Activated CD4-positive, alpha-beta memory T cell treated with anti-CD3 and anti-CD28 coated beads for 36 hours (primary cell): ENCODE results near the gene CCDC150. TPM values are rescaled to one million over a fixed set of nuclear protein-coding genes. Genes with fewer than 3 reads are reported as not detected.
A peak's percentile ranks its signal among the peaks of the same experiment; 100 is the strongest.

Source experiments
- CTCF ChIA-PET: fragments of 350-600 bp; sonication (Branson Sonifier 250); formaldehyde crosslinking; loops from one replicate; lab custom pipeline; 2021; ENCODE audit warnings: antibody characterized with exemption, inconsistent platforms; lab: Charles Lee
- POLR2A ChIA-PET: fragments of 350-600 bp; sonication (Branson Sonifier 250); formaldehyde crosslinking; loops from one replicate; lab custom pipeline; 2021; ENCODE audit warnings: antibody characterized with exemption; lab: Charles Lee
- DNase-seq: peaks from one replicate; pipeline ENCODE4 v3.0.0-alpha.2; 2020
- H3K27ac Mint-ChIP-seq: one replicate; pipeline ENCODE4 v1.8.0; 2021; ENCODE audit warnings: mixed read lengths
- H3K27me3 Mint-ChIP-seq: one replicate; pipeline ENCODE4 v1.8.0; 2021; ENCODE audit warnings: mixed read lengths
- H3K36me3 Mint-ChIP-seq: one replicate; pipeline ENCODE4 v1.8.0; 2021; ENCODE audit warnings: mixed read lengths
- H3K4me1 Mint-ChIP-seq: one replicate; pipeline ENCODE4 v1.8.0; 2021; ENCODE audit warnings: low read depth, mixed read lengths
- H3K4me3 Mint-ChIP-seq: one replicate; pipeline ENCODE4 v1.8.0; 2021; ENCODE audit warnings: mild to moderate bottlenecking, mixed read lengths
- H3K9me3 Mint-ChIP-seq: one replicate; pipeline ENCODE4 v1.8.0; 2021; ENCODE audit warnings: mixed read lengths
- intact Hi-C: fragments of 100-400 bp; cut with micrococcal nuclease; formaldehyde crosslinking; loops from one replicate; pipeline ENCODE4 v1.15.1; 2023
- total RNA-seq, 2 experiments: library from RNA; stranded (reverse); gene quantifications; one replicate each; pipeline ENCODE4 v1.2.3, GENCODE V29; 2021

Gene CCDC150
- total RNA-seq, 2 experiments from 2014 or later: 13.2 to 13.9 TPM

- ChIA-PET CTCF (interaction anchor here (1.0 to 1.4 kb wide), 2 partner anchors 11 to 570 kb away, joined by 3 read pairs; partner anchors contain the start of gene DNAH7), POLR2A (no interaction called here)
- Mint-ChIP-seq H3K4me1 (peaks cover 15% of the 10 kb centered on the region), H3K9me3 (no peaks in the 10 kb centered on the region), H3K27ac (peak overlapping the region; percentile 26), H3K36me3 (no peaks in the 10 kb centered on the region), H3K27me3 (no peaks in the 10 kb centered on the region), H3K4me3 (peak overlapping the region; percentile 74)
- intact Hi-C loops: loop anchor here (1.0 to 5.0 kb wide), 7 partner anchors 46 to 1069 kb away; partner anchors contain the start of genes COQ10B, DNAH7, GTF3C3 and HECW2
- DNase-seq: no peak
These were observed 750 bp upstream of the CCDC150 start for GRCh38 chr2:196638765-196639164.

GRCh38 chr2:196640031-196640548, 575 bp downstream of the CCDC150 start:
- H3K4me3 Mint-ChIP-seq: peak overlapping the region; percentile 90
- no peak overlapping the region for H3K27ac Mint-ChIP-seq
- H3K9me3 Mint-ChIP-seq: no peaks in the 10 kb centered on the region
- intact Hi-C loops: no loop called here
- DNase-seq: no peak
- H3K27me3 Mint-ChIP-seq: no peaks in the 10 kb centered on the region
- no peaks in the 10 kb centered on the region for H3K36me3 Mint-ChIP-seq
- POLR2A ChIA-PET: no interaction called here
- CTCF ChIA-PET: no interaction called here
- H3K4me1 Mint-ChIP-seq: peaks cover 15% of the 10 kb centered on the region

- H3K4me1 Mint-ChIP-seq: no peaks in the 10 kb centered on the region
- ChIA-PET CTCF (no interaction called here), POLR2A (no interaction called here)
- DNase-seq: no peak
- peaks cover 52% of the 10 kb centered on the region for H3K9me3 Mint-ChIP-seq
- no peaks in the 10 kb centered on the region for H3K27me3 Mint-ChIP-seq
- H3K27ac Mint-ChIP-seq: no peak overlapping the region
- intact Hi-C loops: no loop called here
- H3K4me3 Mint-ChIP-seq: no peak overlapping the region
- peaks cover 40% of the 10 kb centered on the region for H3K36me3 Mint-ChIP-seq
These were observed 9.7 kb downstream of the CCDC150 start for GRCh38 chr2:196649202-196649601.

- H3K27ac Mint-ChIP-seq: no peak overlapping the region
- no peak for DNase-seq
- POLR2A ChIA-PET: no interaction called here
- H3K27me3 Mint-ChIP-seq: no peaks in the 10 kb centered on the region
- CTCF ChIA-PET: no interaction called here
- intact Hi-C loops: no loop called here
- H3K4me3 Mint-ChIP-seq: no peak overlapping the region
- H3K9me3 Mint-ChIP-seq: peaks cover 55% of the 10 kb centered on the region
- no peaks in the 10 kb centered on the region for H3K4me1 Mint-ChIP-seq
- peaks cover 45% of the 10 kb centered on the region for H3K36me3 Mint-ChIP-seq
These were observed 12.0 kb downstream of the CCDC150 start for GRCh38 chr2:196651387-196652094.

- ChIA-PET CTCF (no interaction called here), POLR2A (no interaction called here)
- intact Hi-C loops: no loop called here
- Mint-ChIP-seq H3K4me1 (no peaks in the 10 kb centered on the region), H3K27ac (no peak overlapping the region), H3K36me3 (peaks cover 45% of the 10 kb centered on the region), H3K27me3 (no peaks in the 10 kb centered on the region), H3K9me3 (peaks cover 55% of the 10 kb centered on the region), H3K4me3 (no peak overlapping the region)
- DNase-seq: no peak
These were observed 13.4 kb downstream of the CCDC150 start for GRCh38 chr2:196652869-196653268.

- POLR2A ChIA-PET: no interaction called here
- CTCF ChIA-PET: no interaction called here
- no peak overlapping the region for H3K27ac Mint-ChIP-seq
- H3K36me3 Mint-ChIP-seq: peaks cover 43% of the 10 kb centered on the region
- no peaks in the 10 kb centered on the region for H3K4me1 Mint-ChIP-seq
- H3K9me3 Mint-ChIP-seq: peaks cover 51% of the 10 kb centered on the region
- intact Hi-C loops: no loop called here
- H3K27me3 Mint-ChIP-seq: no peaks in the 10 kb centered on the region
- no peak overlapping the region for H3K4me3 Mint-ChIP-seq
- DNase-seq: no peak
These were observed 14.3 kb downstream of the CCDC150 start for GRCh38 chr2:196653843-196654242.

- POLR2A ChIA-PET: no interaction called here
- H3K27me3 Mint-ChIP-seq: no peaks in the 10 kb centered on the region
These were observed 16.2 kb downstream of the CCDC150 start for GRCh38 chr2:196655761-196656160.

GRCh38 chr2:196657333-196657732, 17.8 kb downstream of the CCDC150 start:
- peaks cover 19% of the 10 kb centered on the region for H3K36me3 Mint-ChIP-seq
- no peak overlapping the region for H3K27ac Mint-ChIP-seq
- H3K9me3 Mint-ChIP-seq: peaks cover 19% of the 10 kb centered on the region
- H3K4me1 Mint-ChIP-seq: no peaks in the 10 kb centered on the region
- ChIA-PET POLR2A (no interaction called here), CTCF (no interaction called here)
- no peak for DNase-seq
- H3K4me3 Mint-ChIP-seq: no peak overlapping the region
- intact Hi-C loops: no loop called here
- H3K27me3 Mint-ChIP-seq: no peaks in the 10 kb centered on the region

More at GRCh38 chr2:196655761-196656160, 16.2 kb downstream of the CCDC150 start:
- H3K36me3 Mint-ChIP-seq: peaks cover 34% of the 10 kb centered on the region
- no peak overlapping the region for H3K27ac Mint-ChIP-seq
- CTCF ChIA-PET: no interaction called here
- intact Hi-C loops: no loop called here
- H3K4me1 Mint-ChIP-seq: no peaks in the 10 kb centered on the region
- DNase-seq: no peak
- H3K4me3 Mint-ChIP-seq: no peak overlapping the region
- H3K9me3 Mint-ChIP-seq: peaks cover 33% of the 10 kb centered on the region

GRCh38 chr2:196659844-196660243, 20.3 kb downstream of the CCDC150 start:
- Mint-ChIP-seq H3K27me3 (no peaks in the 10 kb centered on the region), H3K4me3 (no peak overlapping the region), H3K4me1 (no peaks in the 10 kb centered on the region), H3K36me3 (no peaks in the 10 kb centered on the region), H3K27ac (no peak overlapping the region), H3K9me3 (no peaks in the 10 kb centered on the region)
- no peak for DNase-seq
- ChIA-PET POLR2A (no interaction called here), CTCF (no interaction called here)
- intact Hi-C loops: no loop called here

- no peaks in the 10 kb centered on the region for H3K9me3 Mint-ChIP-seq
- H3K4me1 Mint-ChIP-seq: no peaks in the 10 kb centered on the region
- no peak for DNase-seq
- no peak overlapping the region for H3K27ac Mint-ChIP-seq
- no peaks in the 10 kb centered on the region for H3K36me3 Mint-ChIP-seq
- intact Hi-C loops: no loop called here
- ChIA-PET CTCF (no interaction called here), POLR2A (no interaction called here)
- no peaks in the 10 kb centered on the region for H3K27me3 Mint-ChIP-seq
- no peak overlapping the region for H3K4me3 Mint-ChIP-seq
These were observed 20.7 kb downstream of the CCDC150 start for GRCh38 chr2:196660244-196660643.

GRCh38 chr2:196670342-196670741, 30.8 kb downstream of the CCDC150 start:
- intact Hi-C loops: no loop called here
- no peak for DNase-seq
- H3K9me3 Mint-ChIP-seq: no peaks in the 10 kb centered on the region
- H3K27ac Mint-ChIP-seq: no peak overlapping the region
- ChIA-PET POLR2A (no interaction called here), CTCF (no interaction called here)
- H3K27me3 Mint-ChIP-seq: no peaks in the 10 kb centered on the region
- peaks cover 2% of the 10 kb centered on the region for H3K36me3 Mint-ChIP-seq
- no peak overlapping the region for H3K4me3 Mint-ChIP-seq
- H3K4me1 Mint-ChIP-seq: no peaks in the 10 kb centered on the region

- POLR2A ChIA-PET: no interaction called here
- CTCF ChIA-PET: interaction anchor here (1.1 kb wide), 1 partner anchor 75 kb away, joined by 4 read pairs; no protein-coding TSS in a partner anchor
These were observed 36.4 kb downstream of the CCDC150 start for GRCh38 chr2:196675963-196676362.

GRCh38 chr2:196677404-196677803, 37.9 kb downstream of the CCDC150 start:
- H3K27me3 Mint-ChIP-seq: no peaks in the 10 kb centered on the region
- intact Hi-C loops: no loop called here
- no peak overlapping the region for H3K4me3 Mint-ChIP-seq
- DNase-seq: no peak
- H3K4me1 Mint-ChIP-seq: no peaks in the 10 kb centered on the region
- ChIA-PET POLR2A (no interaction called here), CTCF (no interaction called here)
- peaks cover 5% of the 10 kb centered on the region for H3K36me3 Mint-ChIP-seq
- H3K27ac Mint-ChIP-seq: no peak overlapping the region
- H3K9me3 Mint-ChIP-seq: no peaks in the 10 kb centered on the region

More at GRCh38 chr2:196675963-196676362, 36.4 kb downstream of the CCDC150 start:
- no peaks in the 10 kb centered on the region for H3K9me3 Mint-ChIP-seq
- no peaks in the 10 kb centered on the region for H3K27me3 Mint-ChIP-seq
- H3K36me3 Mint-ChIP-seq: peaks cover 5% of the 10 kb centered on the region
- H3K4me3 Mint-ChIP-seq: no peak overlapping the region
- no peak for DNase-seq
- H3K4me1 Mint-ChIP-seq: no peaks in the 10 kb centered on the region
- H3K27ac Mint-ChIP-seq: no peak overlapping the region
- intact Hi-C loops: no loop called here
